HepG2 (cell line): ENCODE results near the gene ADGRV1. TPM values are rescaled to one million over a fixed set of nuclear protein-coding genes. Genes with fewer than 3 reads are reported as not detected.

Experiments
- ATAC-seq: fragments of 200-7000 bp; cut with Tn5 transposase; 3 replicates; pipeline ENCODE4 v1.9.1; 2020; ENCODE audit warnings: mild to moderate bottlenecking, moderate library complexity
- BruUV-seq: library from RNA; stranded (reverse); fragments of 400-500 nt; replicated peaks from 2 replicates; lab custom pipeline; 2021; lab: Mats Ljungman, UMichigan
- CTCF ChIA-PET: fragments of 300-600 bp; formaldehyde crosslinking; extraction: SDS; loops from one replicate; lab custom pipeline; 2021; ENCODE audit warnings: low total read pairs, inconsistent platforms, low intra/inter-chr PET ratio; lab: Yijun Ruan, JAX
- POLR2A ChIA-PET: fragments of 350-600 bp; sonication (Branson Sonifier 250); formaldehyde crosslinking; loops from one replicate; lab custom pipeline; 2020; ENCODE audit warnings: antibody characterized with exemption, inconsistent platforms; lab: Yijun Ruan, JAX
- DNase-seq: peaks from one replicate; pipeline ENCODE4 v3.0.0-alpha.2; 2015; ENCODE audit warnings: low spot score
- FAIRE-seq: peaks from 3 replicates; lab custom pipeline; 2011; peaks lifted over from hg19 to GRCh38; lab: Jason Lieb, UNC
- H2AFZ ChIP-seq: one replicate; pipeline ENCODE4 v1.6.1; 2011; ENCODE audit warnings: low read length, inconsistent platforms
- H3K27ac ChIP-seq: fragments of 300-600 bp; 3 replicates; pipeline ENCODE4 v1.8.0; 2011; ENCODE audit warnings: mixed run types, mild to moderate bottlenecking, mixed read lengths, low read length, inconsistent platforms; ENCODE audit not compliant: insufficient read depth; ENCODE audit errors: extremely low read length
- H3K27me3 ChIP-seq, 2 experiments: fragments of 200-600 bp in 1 of 2; 2 replicates in 1 of 2; 3 replicates in 1 of 2; pipeline versions ENCODE4 v1.6.0 to v1.8.0; 2011; ENCODE audit warnings: low read length in 2 of 2, mild to moderate bottlenecking in 2 of 2, moderate library complexity in 2 of 2, inconsistent platforms in 1 of 2; ENCODE audit not compliant: insufficient read depth in 2 of 2, control insufficient read depth in 1 of 2
- H3K36me3 ChIP-seq, 2 experiments: fragments of 200-600 bp in 1 of 2; replicated peaks in 1 of 2; 2 replicates in 1 of 2; 3 replicates in 1 of 2; pipeline versions ENCODE4 v1.5.1 to v1.8.0; 2011; ENCODE audit warnings: low read length in 2 of 2, inconsistent platforms in 1 of 2; ENCODE audit not compliant: insufficient read depth in 2 of 2, control insufficient read depth in 1 of 2
- H3K4me1 ChIP-seq: 2 replicates; pipeline ENCODE4 v1.5.1; 2012; ENCODE audit warnings: low read length, inconsistent platforms; ENCODE audit not compliant: insufficient read depth
- H3K4me2 ChIP-seq: 2 replicates; pipeline ENCODE4 v1.6.0; 2011; ENCODE audit warnings: low read depth, low read length, inconsistent platforms
- H3K4me3 ChIP-seq, 3 experiments: fragments of 200-600 bp in 1 of 3; sonication (generic), shearing (Covaris generic) in 1 of 3; replicated peaks in 1 of 3; 2 replicates each; pipeline ENCODE4 v1.5.1; 2011 to 2016; ENCODE audit warnings: low read length in 3 of 3, inconsistent platforms in 2 of 3, low read depth in 2 of 3, mild to moderate bottlenecking in 2 of 3, control low read depth in 1 of 3, mixed read lengths in 1 of 3; ENCODE audit not compliant: insufficient read depth in 1 of 3
- H3K79me2 ChIP-seq: one replicate; pipeline ENCODE4 v1.6.1; 2011; ENCODE audit warnings: low read length, inconsistent platforms; ENCODE audit not compliant: insufficient read depth
- H3K9ac ChIP-seq: 2 replicates; pipeline ENCODE4 v1.6.0; 2011; ENCODE audit warnings: mild to moderate bottlenecking, low read depth, low read length, inconsistent platforms; ENCODE audit not compliant: insufficient read depth
- H3K9me3 ChIP-seq: 2 replicates; pipeline ENCODE4 v1.5.1; 2012; ENCODE audit warnings: mild to moderate bottlenecking, low read length
- H4K20me1 ChIP-seq: 2 replicates; pipeline ENCODE4 v1.6.0; 2011; ENCODE audit warnings: inconsistent platforms, mild to moderate bottlenecking, low read length, moderate library complexity; ENCODE audit not compliant: insufficient read depth
- ISL2 ChIP-seq: sonication (generic); formaldehyde crosslinking; IDR thresholded peaks from 2 replicates; pipeline ENCODE4 v1.5.0; 2020; ENCODE audit warnings: missing genetic modification reagents
- KDM4B ChIP-seq: sonication (generic); formaldehyde crosslinking; IDR thresholded peaks from 2 replicates; pipeline ENCODE4 v1.4.0; 2020; ENCODE audit warnings: missing genetic modification reagents
- KDM5A ChIP-seq: fragments of 200-600 bp; sonication (generic); IDR thresholded peaks from 2 replicates; pipeline ENCODE4 v1.7.0; 2018; ENCODE audit warnings: antibody characterized with exemption, mild to moderate bottlenecking, low read length, borderline replicate concordance
- KDM5B ChIP-seq: sonication (generic); formaldehyde crosslinking; IDR thresholded peaks from 2 replicates; pipeline ENCODE4 v1.4.0; 2020; ENCODE audit warnings: missing genetic modification reagents, mild to moderate bottlenecking, borderline replicate concordance
- MTA3 ChIP-seq: sonication (generic); formaldehyde crosslinking; IDR thresholded peaks from 2 replicates; pipeline ENCODE4 v1.4.0; 2020; ENCODE audit warnings: missing genetic modification reagents
- POLR2AphosphoS2 ChIP-seq: IDR thresholded peaks from 2 replicates; pipeline ENCODE4 v1.6.1; 2011; ENCODE audit warnings: low read depth, low read length, improper control_type of control experiment
- POLR2G ChIP-seq: fragments of 200-400 bp; formaldehyde crosslinking; IDR thresholded peaks from 2 replicates; pipeline ENCODE4 v1.6.1; 2018; ENCODE audit warnings: mild to moderate bottlenecking, low read depth, low read length, moderate library complexity
- RXRA ChIP-seq: sonication (generic); formaldehyde crosslinking; IDR thresholded peaks from 2 replicates; pipeline ENCODE4 v1.5.1; 2020; ENCODE audit warnings: missing genetic modification reagents
- SATB2 ChIP-seq: sonication (generic); formaldehyde crosslinking; IDR thresholded peaks from 2 replicates; pipeline ENCODE4 v1.5.0; 2020; ENCODE audit warnings: missing genetic modification reagents
- SMAD3 ChIP-seq: sonication (generic); formaldehyde crosslinking; IDR thresholded peaks from 2 replicates; pipeline ENCODE4 v1.4.0; 2020; ENCODE audit warnings: missing genetic modification reagents
- TBP ChIP-seq: sonication (generic); formaldehyde crosslinking; IDR thresholded peaks from 2 replicates; pipeline ENCODE4 v1.5.0; 2020; ENCODE audit warnings: missing genetic modification reagents
- ZNF33B ChIP-seq: sonication (generic); formaldehyde crosslinking; IDR thresholded peaks from 2 replicates; pipeline ENCODE4 v1.5.1; 2020; ENCODE audit warnings: mild to moderate bottlenecking, missing genetic modification reagents
- ZSCAN21 ChIP-seq: sonication (generic); formaldehyde crosslinking; IDR thresholded peaks from 2 replicates; pipeline ENCODE4 v1.8.0; 2022; ENCODE audit warnings: mild to moderate bottlenecking, missing genetic modification reagents, moderate library complexity, borderline replicate concordance
- WGBS: methylation state at CpG from one replicate; pipeline ENCODE4 v1.1.6; 2017; ENCODE audit warnings: low lambda C conversion rate; 5-methylcytosine and 5-hydroxymethylcytosine counted together
- in situ Hi-C: cut with HindIII; loops from 2 replicates; pipeline ENCODE4 v1.10.0; 2017; ENCODE audit warnings: low pct_unique_long_range_greater_than_20kb; ENCODE audit not compliant: extremely low pct_ligation_motif_present
- intact Hi-C: fragments of 100-400 bp; cut with micrococcal nuclease; formaldehyde crosslinking; loops from one replicate; pipeline ENCODE4 v1.10.0; 2022; ENCODE audit not compliant: unreplicated experiment
- polyA plus RNA-seq, 8 experiments: library from polyadenylated mRNA; depleted of rRNA in 3 of 8; stranded (reverse) in 7 of 8; unstranded in 1 of 8; fragments of >200 nt; fragmentation: Illumina TruSeq in 4 of 8; extraction: Trizol in 4 of 8; gene quantifications; 2 replicates each; pipeline versions ENCODE4 v1.2.1 to v1.2.3, GENCODE V29; 2011 to 2016; ENCODE audit warnings: low read depth in 4 of 8, missing spikeins in 1 of 8, mixed read lengths in 1 of 8; ENCODE audit not compliant: insufficient read depth in 1 of 8
- total RNA-seq, 5 experiments: library from RNA; depleted of rRNA; stranded (reverse); fragments of >200 nt; fragmentation: Illumina TruSeq; extraction: Trizol; gene quantifications; 2 replicates each; pipeline ENCODE4 v1.2.3, GENCODE V29; 2016; ENCODE audit warnings: low read depth in 1 of 5
- TF ChIP-seq, protein P1 (sequence below): sonication (generic); formaldehyde crosslinking; IDR thresholded peaks from 2 replicates; pipeline ENCODE4 v1.4.0; 2020; ENCODE audit warnings: missing genetic modification reagents
- TF ChIP-seq, protein P2 (sequence below): IDR thresholded peaks from 2 replicates; pipeline ENCODE4 v1.6.1; 2016; ENCODE audit warnings: missing compliant biosample characterization, missing genetic modification reagents, borderline replicate concordance
- TF ChIP-seq, protein P3 (sequence below), 2 experiments: sonication (generic) in 1 of 2; formaldehyde crosslinking in 1 of 2; IDR thresholded peaks; 2 replicates each; pipeline versions ENCODE4 v1.4.0 to v1.6.1; 2018 to 2020; ENCODE audit warnings: missing genetic modification reagents in 2 of 2, borderline replicate concordance in 1 of 2, low read depth in 1 of 2, mild to moderate bottlenecking in 1 of 2, missing biosample characterization in 1 of 2
- TF ChIP-seq, protein P4 (sequence below): sonication (generic); formaldehyde crosslinking; IDR thresholded peaks from 2 replicates; pipeline ENCODE4 v1.4.0; 2020; ENCODE audit warnings: mild to moderate bottlenecking, missing genetic modification reagents

ADGRV1 gene
- total and polyA plus RNA-seq, 2 of the 13 experiments (the other 11 are each of a cell fraction or from before 2014, with no cell fraction given): 1.7 to 3.9 TPM

DNA sequence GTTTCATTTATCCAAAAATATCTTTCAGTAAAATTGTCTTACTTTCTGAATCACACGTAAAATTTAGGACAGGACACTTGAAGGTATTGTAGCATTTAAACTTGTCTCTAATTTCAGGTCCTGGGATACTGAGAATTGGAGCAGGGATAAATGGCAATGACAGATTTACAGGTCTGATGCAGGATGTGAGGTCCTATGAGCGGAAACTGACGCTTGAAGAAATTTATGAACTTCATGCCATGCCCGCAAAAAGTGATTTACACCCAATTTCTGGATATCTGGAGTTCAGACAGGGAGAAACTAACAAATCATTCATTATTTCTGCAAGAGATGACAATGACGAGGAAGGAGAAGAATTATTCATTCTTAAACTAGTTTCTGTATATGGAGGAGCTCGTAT is 99.2 kb downstream of the ADGRV1 start:
- intact Hi-C loops (no loop called here), in situ Hi-C loops (no loop called here)
- no TSS peak for BruUV-seq
- TF ChIP-seq KDM4B (CRISPR knock-in tag) (no peak), ISL2 (CRISPR knock-in tag) (no peak), TBP (CRISPR knock-in tag) (no peak), KDM5A (no peak), SATB2 (CRISPR knock-in tag) (no peak), SMAD3 (no peak), RXRA (CRISPR knock-in tag) (no peak), ZSCAN21 (no peak), MTA3 (no peak), POLR2AphosphoS2 (no peak), KDM5B (CRISPR knock-in tag) (no peak), POLR2G (no peak), ZNF33B (CRISPR knock-in tag) (no peak)
- TF ChIP-seq, protein P1, sequence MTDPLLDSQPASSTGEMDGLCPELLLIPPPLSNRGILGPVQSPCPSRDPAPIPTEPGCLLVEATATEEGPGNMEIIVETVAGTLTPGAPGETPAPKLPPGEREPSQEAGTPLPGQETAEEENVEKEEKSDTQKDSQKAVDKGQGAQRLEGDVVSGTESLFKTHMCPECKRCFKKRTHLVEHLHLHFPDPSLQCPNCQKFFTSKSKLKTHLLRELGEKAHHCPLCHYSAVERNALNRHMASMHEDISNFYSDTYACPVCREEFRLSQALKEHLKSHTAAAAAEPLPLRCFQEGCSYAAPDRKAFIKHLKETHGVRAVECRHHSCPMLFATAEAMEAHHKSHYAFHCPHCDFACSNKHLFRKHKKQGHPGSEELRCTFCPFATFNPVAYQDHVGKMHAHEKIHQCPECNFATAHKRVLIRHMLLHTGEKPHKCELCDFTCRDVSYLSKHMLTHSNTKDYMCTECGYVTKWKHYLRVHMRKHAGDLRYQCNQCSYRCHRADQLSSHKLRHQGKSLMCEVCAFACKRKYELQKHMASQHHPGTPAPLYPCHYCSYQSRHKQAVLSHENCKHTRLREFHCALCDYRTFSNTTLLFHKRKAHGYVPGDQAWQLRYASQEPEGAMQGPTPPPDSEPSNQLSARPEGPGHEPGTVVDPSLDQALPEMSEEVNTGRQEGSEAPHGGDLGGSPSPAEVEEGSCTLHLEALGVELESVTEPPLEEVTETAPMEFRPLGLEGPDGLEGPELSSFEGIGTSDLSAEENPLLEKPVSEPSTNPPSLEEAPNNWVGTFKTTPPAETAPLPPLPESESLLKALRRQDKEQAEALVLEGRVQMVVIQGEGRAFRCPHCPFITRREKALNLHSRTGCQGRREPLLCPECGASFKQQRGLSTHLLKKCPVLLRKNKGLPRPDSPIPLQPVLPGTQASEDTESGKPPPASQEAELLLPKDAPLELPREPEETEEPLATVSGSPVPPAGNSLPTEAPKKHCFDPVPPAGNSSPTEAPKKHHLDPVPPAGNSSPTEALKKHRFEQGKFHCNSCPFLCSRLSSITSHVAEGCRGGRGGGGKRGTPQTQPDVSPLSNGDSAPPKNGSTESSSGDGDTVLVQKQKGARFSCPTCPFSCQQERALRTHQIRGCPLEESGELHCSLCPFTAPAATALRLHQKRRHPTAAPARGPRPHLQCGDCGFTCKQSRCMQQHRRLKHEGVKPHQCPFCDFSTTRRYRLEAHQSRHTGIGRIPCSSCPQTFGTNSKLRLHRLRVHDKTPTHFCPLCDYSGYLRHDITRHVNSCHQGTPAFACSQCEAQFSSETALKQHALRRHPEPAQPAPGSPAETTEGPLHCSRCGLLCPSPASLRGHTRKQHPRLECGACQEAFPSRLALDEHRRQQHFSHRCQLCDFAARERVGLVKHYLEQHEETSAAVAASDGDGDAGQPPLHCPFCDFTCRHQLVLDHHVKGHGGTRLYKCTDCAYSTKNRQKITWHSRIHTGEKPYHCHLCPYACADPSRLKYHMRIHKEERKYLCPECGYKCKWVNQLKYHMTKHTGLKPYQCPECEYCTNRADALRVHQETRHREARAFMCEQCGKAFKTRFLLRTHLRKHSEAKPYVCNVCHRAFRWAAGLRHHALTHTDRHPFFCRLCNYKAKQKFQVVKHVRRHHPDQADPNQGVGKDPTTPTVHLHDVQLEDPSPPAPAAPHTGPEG (CRISPR knock-in tag): no peak
- TF ChIP-seq, protein P2, sequence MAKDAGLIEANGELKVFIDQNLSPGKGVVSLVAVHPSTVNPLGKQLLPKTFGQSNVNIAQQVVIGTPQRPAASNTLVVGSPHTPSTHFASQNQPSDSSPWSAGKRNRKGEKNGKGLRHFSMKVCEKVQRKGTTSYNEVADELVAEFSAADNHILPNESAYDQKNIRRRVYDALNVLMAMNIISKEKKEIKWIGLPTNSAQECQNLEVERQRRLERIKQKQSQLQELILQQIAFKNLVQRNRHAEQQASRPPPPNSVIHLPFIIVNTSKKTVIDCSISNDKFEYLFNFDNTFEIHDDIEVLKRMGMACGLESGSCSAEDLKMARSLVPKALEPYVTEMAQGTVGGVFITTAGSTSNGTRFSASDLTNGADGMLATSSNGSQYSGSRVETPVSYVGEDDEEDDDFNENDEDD: no peak
- TF ChIP-seq, protein P3, sequence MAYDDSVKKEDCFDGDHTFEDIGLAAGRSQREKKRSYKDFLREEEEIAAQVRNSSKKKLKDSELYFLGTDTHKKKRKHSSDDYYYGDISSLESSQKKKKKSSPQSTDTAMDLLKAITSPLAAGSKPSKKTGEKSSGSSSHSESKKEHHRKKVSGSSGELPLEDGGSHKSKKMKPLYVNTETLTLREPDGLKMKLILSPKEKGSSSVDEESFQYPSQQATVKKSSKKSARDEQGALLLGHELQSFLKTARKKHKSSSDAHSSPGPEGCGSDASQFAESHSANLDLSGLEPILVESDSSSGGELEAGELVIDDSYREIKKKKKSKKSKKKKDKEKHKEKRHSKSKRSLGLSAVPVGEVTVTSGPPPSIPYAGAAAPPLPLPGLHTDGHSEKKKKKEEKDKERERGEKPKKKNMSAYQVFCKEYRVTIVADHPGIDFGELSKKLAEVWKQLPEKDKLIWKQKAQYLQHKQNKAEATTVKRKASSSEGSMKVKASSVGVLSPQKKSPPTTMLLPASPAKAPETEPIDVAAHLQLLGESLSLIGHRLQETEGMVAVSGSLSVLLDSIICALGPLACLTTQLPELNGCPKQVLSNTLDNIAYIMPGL (CRISPR knock-in tag; IDR thresholded peaks at IDR 0.05; ENCODE audit: borderline replicate concordance in 1 of 2, low read depth in 1 of 2): no peak
- TF ChIP-seq, protein P4, sequence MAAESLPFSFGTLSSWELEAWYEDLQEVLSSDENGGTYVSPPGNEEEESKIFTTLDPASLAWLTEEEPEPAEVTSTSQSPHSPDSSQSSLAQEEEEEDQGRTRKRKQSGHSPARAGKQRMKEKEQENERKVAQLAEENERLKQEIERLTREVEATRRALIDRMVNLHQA (CRISPR knock-in tag): no peak
- Histone ChIP-seq H3K27me3 (no peaks in the 10 kb centered on the region), H3K36me3 (no peaks in the 10 kb centered on the region), H4K20me1 (no peaks in the 10 kb centered on the region), H3K9me3 (no peaks in the 10 kb centered on the region), H3K9ac (no peak overlapping the region), H3K4me2 (no peak overlapping the region), H2AFZ (no peak overlapping the region), H3K79me2 (no peaks in the 10 kb centered on the region), H3K27ac (no peak overlapping the region), H3K4me1 (no peaks in the 10 kb centered on the region), H3K4me3 (no peak overlapping the region)
- 4% methylated on average over 6 of the region's 6 CpGs for WGBS
- ChIA-PET CTCF (no interaction called here), POLR2A (no interaction called here)
- DNase-seq (no peak), ATAC-seq (no peak), FAIRE-seq (no peak)
